Right lobe of liver (tissue), 4 donors: ENCODE results near the gene ZNF346.

Source experiments
- POLR2A ChIP-seq: fragments of 450-650 bp; IDR thresholded peaks from one replicate; pipeline ENCODE4 v1.6.1; 2017; ENCODE audit warnings: antibody characterized with exemption, mild to moderate bottlenecking
- TF ChIP-seq, protein P1 (sequence below), 4 donors: fragments of 200-600 bp in 3 of 4; fragments of 450-650 bp in 1 of 4; IDR thresholded peaks; one replicate each; pipeline versions ENCODE4 v1.5.1 to v1.8.0; 2016 to 2022; ENCODE audit warnings: antibody characterized with exemption in 4 of 4, mild to moderate bottlenecking in 2 of 4
- donor health status: DM: no; HTN: no; CAD: no.
- donor health status: DM: no; HTN: no; CAD: no.
- donor health status: DM: no; HTN: yes; CAD: no.

DNA sequence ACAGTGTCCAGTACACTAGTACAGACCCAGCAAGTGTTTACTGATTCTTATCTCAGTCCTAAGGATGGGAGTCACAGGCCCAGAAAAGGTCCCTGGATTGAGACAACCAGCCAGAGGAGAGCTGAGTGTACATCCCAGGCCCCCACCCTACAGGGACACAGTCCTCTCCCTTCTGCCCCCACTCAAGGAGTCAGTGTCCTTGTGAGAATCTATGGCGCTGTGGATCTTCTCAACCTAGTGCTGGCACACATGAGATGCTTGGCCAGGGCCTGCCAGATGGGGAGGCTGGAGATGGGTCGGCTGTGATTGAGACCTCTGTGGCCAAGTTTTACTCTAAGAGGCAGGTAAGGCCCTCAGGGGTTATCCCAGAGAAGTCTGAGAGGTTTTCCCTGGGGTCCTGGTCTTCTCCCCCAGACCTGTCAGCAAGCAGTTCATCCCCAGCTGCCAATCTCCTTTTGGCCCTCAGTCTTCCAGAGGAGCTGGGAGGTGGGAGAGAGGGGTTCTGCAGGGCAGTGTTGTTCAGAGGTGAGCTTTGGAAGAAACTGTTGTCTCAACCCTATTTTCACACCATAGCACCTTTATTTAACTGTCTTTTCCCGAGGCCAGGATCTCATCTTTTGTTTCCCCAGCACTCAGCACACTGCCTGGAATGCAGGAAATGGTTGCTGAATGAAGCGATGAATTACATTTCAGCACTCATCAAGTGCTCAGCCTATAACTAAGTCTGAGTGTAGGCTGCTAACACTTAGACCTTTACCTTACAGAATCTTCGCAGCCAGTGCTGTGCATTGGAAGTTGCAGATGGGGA lies 107.9 kb downstream of the ZNF346 start:
- TF ChIP-seq POLR2A: no peak
- TF ChIP-seq, protein P1, sequence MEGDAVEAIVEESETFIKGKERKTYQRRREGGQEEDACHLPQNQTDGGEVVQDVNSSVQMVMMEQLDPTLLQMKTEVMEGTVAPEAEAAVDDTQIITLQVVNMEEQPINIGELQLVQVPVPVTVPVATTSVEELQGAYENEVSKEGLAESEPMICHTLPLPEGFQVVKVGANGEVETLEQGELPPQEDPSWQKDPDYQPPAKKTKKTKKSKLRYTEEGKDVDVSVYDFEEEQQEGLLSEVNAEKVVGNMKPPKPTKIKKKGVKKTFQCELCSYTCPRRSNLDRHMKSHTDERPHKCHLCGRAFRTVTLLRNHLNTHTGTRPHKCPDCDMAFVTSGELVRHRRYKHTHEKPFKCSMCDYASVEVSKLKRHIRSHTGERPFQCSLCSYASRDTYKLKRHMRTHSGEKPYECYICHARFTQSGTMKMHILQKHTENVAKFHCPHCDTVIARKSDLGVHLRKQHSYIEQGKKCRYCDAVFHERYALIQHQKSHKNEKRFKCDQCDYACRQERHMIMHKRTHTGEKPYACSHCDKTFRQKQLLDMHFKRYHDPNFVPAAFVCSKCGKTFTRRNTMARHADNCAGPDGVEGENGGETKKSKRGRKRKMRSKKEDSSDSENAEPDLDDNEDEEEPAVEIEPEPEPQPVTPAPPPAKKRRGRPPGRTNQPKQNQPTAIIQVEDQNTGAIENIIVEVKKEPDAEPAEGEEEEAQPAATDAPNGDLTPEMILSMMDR (IDR thresholded peaks at IDR 0.05): no peak
